ENCODE results near the gene PPP2R3C.
"Not testable (repeated sequence)": the region's sequence is repeated elsewhere in the genome, so short reads cannot be mapped to it uniquely, and the experiment has no call there.

The PPP2R3C gene

GRCh38 chr14:35052637-35053036 is 69.2 kb downstream of the PPP2R3C start:
- DNase-seq (ENCODE audit: low read depth), result no peak

- no peak for DNase-seq (ENCODE audit: low read depth)
Measured at GRCh38 chr14:35051796-35052195, 70.0 kb downstream of the PPP2R3C start.

DNA sequence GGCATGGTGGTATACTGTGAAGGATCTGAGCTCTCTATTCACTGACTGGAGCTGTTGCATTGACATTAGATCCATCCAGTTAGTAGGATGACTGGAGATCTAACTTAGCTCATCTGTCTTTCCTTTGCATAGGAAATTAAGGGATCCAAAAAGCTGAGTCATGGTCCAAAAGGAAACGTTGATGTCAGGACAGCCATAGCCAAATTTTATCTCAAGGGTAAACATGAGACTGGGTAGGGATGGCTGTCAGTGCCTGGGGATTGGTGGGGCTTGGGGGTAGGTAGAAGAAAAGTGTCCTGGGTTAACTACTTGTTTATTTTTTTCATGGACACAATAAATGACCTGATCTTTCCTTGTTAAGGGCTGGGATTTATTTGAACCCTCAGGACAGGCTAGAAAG is 71.1 kb downstream of the PPP2R3C start:
- DNase-seq (ENCODE audit: low read depth), result peak; percentile 16

DNA sequence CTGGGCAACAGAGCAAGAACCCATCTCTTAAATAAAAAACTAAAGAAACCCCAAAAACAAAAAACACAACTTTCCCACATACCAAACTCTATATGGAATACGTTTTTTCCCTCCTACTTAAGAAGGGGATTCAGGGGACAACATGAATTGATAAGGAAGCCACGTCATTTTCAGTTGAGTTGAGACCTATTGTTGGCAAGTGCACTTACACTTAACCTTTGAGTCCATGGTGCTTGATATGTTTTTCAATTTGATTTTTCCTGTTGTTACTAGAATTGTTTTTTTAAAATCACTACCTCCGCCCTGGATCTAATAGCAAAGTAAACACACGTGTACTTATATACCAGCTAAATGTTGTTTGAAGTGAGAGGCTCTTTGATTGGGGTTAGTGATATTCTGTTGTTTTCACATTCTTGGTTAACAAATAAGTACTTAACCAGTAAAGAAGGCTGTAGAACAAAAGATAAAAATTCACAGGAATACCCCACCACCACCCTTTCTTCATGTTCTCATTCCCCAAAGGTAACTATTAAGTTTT is 73.7 kb downstream of the PPP2R3C start:
- no peak for DNase-seq (ENCODE audit: low read depth)

DNA sequence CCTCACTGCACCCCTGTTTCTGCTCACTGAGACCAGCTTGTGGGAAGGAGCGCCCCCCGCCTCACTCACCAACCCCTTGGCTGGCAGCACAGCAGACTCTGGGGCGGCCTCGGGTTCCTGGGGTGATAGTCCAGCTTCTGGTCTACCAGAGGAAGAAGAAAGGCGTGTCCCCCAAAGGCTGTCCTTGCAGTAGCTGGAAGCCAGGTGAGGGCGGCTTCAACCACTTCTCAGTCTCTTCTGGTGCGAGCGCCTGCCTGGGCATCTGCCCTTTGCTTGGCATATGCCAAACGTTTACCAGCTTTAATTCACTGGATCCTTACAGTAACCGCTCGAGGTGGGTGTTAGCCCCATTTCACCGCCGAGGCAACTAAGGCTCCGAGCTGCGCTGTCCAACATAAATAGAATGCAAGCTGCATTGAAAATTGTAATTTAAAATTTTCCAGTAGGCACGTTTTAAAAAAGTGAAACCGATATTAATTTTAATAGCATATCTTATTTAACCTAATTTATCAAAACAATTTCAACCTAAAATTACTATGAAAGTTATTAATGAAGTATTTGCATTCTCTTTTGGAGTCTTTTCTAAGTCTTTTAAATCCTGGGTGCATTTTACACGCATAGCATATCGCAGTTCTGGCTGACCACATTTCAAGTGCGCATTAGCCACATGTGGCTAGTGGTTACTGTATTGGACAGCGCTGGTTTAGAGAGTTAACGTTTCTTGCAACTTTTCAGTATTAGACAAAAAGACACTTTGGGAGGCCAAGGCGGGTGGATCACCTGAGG is 74.8 kb downstream of the PPP2R3C start:
- DNase-seq (ENCODE audit: low read depth), result peak; percentile 19

DNA sequence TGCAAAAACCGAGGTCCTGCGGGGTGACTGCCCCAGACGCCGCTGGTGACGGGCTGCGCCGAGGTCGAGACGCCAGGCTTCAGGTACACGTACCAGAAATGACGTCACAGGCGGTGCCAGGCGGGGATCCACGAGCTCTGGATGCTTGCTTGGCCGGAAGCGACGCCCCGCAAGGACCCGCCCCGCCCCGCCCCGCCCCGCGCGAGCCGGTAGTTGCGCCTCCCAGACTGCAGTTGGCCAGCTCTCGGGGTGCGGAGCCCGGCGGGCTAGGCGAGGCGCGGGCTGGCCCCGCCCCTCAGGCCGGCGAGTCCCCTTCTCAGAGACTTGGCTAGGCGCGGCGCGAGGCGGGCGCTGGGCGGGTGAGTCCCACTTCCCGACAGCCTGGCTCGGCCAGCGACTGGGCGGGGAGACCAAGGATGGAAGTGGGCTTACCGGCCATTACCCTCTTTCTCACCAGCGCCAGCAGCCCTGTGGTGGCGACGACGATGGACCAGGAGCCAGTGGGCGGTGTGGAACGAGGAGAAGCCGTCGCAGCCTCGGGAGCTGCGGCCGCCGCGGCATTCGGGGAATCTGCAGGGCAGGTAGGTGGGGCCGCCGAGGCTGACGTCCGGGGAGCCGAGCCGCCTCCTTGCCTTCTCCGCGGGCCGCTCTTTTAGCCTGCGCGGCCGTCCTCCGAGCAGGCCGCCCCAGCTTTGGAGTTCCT is 75.6 kb downstream of the PPP2R3C start, which contains the start of gene FAM177A1:
FAM177A1 (plus strand) TSS at position 225 of the 703 bp plus-strand sequence; CDS start at position 417, 192 bp downstream.
- DNase-seq (ENCODE audit: low read depth), result peak; percentile 77

DNA sequence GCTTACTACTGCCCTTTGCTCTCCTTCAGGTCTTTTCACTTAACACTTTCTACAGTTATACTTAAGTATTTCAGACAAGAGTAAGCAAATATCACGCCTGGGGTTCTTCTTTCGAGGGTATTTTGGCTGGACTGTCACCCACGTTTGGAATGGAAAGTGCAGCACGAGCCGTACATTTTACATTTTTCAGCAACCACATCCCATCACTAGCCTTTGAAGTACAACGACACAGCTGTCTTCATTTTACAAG is 76.1 kb downstream of the PPP2R3C start:
- no peak for DNase-seq (ENCODE audit: low read depth)

DNA sequence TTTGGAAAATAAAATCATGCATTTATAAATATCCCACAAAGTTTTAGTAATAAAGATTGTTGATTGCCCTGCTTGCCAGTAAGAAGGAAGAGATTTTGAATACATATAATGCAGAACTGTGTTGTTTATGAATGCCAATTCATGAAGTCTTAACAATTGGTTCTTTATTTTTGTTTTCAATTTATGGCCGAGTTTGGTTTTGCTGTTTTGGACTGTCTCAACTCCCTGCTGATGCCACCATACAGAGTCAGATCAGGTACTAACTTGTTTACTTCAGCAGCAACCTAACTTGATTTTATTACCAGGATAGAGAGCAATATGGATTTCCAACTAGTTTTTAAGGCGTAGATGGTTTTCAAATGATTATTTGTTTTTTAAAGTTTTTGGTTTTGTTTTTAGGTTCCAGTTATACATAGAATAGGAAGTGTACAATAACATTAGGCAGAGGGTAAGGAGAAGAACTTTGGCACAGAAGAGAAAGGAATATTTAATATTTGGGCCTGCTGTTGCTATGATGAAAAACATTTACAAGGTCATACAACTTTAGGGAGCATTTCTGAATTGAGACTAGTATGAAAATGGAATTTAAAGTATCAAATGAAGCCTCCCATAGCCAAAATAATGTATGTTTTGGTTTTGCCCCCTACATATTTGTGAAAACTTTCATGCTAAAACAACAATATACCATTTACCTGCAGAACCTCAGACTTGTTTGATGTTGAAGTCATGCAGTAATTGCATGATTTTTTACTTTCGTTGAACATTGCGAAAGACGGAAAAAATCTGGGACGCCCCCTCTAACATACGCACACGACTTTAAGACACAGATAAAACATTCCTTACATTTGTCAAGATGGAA is 76.6 kb downstream of the PPP2R3C start:
- DNase-seq (ENCODE audit: low read depth), result no peak

GRCh38 chr14:35043046-35043445 is 78.7 kb downstream of the PPP2R3C start:
- DNase-seq (ENCODE audit: low read depth), result no peak

DNA sequence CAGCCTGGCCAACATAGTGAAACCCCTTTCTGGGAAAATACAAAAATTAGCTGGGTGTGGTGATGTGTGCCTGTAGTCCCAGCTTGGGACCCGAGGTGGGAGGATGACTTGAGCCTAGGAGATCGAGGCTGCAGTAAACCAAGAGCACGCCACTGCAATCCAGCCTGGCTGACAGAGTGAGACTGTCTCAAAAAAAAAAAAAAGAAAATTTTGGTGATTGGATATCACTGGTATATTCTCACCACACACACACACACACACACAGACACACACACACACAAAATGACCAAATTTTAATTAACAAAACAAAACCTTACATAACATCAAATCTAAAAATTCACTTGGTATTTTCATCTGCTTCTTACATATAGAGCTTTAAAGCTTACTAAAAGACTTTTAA is 79.2 kb downstream of the PPP2R3C start:
- no peak for DNase-seq (ENCODE audit: low read depth)

GRCh38 chr14:35038312-35038711 is 83.5 kb downstream of the PPP2R3C start:
- DNase-seq (ENCODE audit: low read depth), result not testable (repeated sequence)

Data from HS-5 (cell line).